ENCODE data around the gene VAT1L. TPM values are rescaled to one million over a fixed set of nuclear protein-coding genes. Genes with fewer than 3 reads are reported as not detected.

Gene VAT1L
- total and polyA plus RNA-seq, 10 of the 15 experiments (the other 5 are each of a cell fraction or from before 2014, with no cell fraction given): 0.06 to 0.18 (median 0.10) TPM; not detected in 5

DNA sequence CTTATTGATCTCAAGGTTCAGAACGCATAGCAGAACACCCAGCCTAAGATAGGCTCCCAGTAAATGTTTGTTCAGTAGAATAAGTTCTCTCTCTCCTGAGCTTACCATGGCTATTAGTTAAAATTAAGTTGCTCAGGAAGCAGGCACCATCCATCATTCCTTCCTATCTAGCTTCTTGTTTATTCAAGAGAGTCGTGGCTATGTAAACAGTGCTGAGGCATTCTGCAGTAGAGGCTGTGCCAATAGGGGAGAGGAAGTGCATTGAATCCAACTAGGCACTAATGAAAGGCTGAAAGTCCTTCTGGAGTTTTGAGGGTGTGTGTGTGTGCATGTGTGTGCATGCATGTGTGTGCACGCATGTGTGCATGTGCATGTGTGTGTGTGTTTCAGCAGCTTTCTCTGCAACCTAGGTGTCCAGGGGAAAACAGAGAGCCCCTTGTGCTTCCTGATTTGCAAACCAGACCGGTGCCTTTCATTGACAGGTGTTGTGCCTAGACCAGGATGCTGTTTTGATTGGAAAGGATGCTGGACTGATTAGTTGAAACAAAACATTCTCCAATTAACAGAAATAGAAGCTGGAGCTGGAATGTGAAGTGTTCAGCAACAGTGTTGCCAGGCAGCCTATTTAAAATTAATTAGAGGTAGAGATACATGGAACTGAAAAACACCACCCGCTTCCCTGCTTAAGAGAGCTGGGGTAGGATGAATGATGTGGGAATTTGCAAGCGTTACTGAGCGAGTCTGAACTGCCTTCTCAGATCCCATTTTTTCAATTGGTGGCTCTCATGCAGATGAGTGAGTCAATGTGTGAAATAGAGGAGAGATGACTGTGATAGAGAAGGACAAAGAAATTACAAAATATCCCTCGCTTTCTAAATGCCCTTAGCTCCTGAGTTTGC is 130.7 kb downstream of the VAT1L start:
- 33% methylated on average over 8 of the region's 8 CpGs for WGBS (ENCODE audit: insufficient coverage, insufficient replicate concordance, low lambda C conversion rate, missing lambda C conversion rate)
- Histone ChIP-seq H3K9ac (ENCODE audit: control insufficient read depth, insufficient read depth, low read length) (no peak overlapping the region), H4K20me1 (ENCODE audit: control insufficient read depth, insufficient read depth) (no peaks in the 10 kb centered on the region), H3K36me3 (ENCODE audit: control insufficient read depth in 2 of 2, insufficient read depth in 2 of 2, low read length in 1 of 2) (no peaks in the 10 kb centered on the region), H2AFZ (ENCODE audit: control insufficient read depth, low read depth, low read length) (no peak overlapping the region), H3K4me1 (ENCODE audit: control insufficient read depth, insufficient read depth, low read length) (no peaks in the 10 kb centered on the region), H3K4me3 (no peak overlapping the region), H3K79me2 (ENCODE audit: control insufficient read depth, insufficient read depth, low read length) (no peaks in the 10 kb centered on the region), H3K9me3 (replicated peaks; ENCODE audit: control insufficient read depth, insufficient read depth, low read length) (no peaks in the 10 kb centered on the region), H3K27ac (ENCODE audit: control insufficient read depth, insufficient read depth) (no peak overlapping the region), H3K4me2 (ENCODE audit: control insufficient read depth, insufficient read depth) (no peak overlapping the region), H3K27me3 (replicated peaks in 1 of 2; ENCODE audit: control insufficient read depth in 2 of 2, insufficient read depth in 2 of 2, low read length in 1 of 2) (peaks cover 0 to 3% of the 10 kb centered on the region in 2 experiments; a peak in 1 of 4 replicates)
- TF ChIP-seq EP300 (IDR thresholded peaks at IDR 0.05; ENCODE audit: borderline replicate concordance in 1 of 2, control insufficient read depth in 1 of 2, low read depth in 2 of 2, low read length in 2 of 2) (no peak), SRF (IDR thresholded peaks at IDR 0.05; ENCODE audit: low read depth in 2 of 2, low read length in 2 of 2) (no peak), ZBED1 (IDR thresholded peaks at IDR 0.05; ENCODE audit: borderline replicate concordance) (no peak), TAF1 (IDR thresholded peaks at IDR 0.05; ENCODE audit: borderline replicate concordance, low read depth, low read length) (no peak), DPF2 (IDR thresholded peaks at IDR 0.05) (no peak), YBX1 (IDR thresholded peaks at IDR 0.05) (no peak), SMAD5 (IDR thresholded peaks at IDR 0.05; ENCODE audit: low read depth) (no peak)
- TF ChIP-seq, protein P1, sequence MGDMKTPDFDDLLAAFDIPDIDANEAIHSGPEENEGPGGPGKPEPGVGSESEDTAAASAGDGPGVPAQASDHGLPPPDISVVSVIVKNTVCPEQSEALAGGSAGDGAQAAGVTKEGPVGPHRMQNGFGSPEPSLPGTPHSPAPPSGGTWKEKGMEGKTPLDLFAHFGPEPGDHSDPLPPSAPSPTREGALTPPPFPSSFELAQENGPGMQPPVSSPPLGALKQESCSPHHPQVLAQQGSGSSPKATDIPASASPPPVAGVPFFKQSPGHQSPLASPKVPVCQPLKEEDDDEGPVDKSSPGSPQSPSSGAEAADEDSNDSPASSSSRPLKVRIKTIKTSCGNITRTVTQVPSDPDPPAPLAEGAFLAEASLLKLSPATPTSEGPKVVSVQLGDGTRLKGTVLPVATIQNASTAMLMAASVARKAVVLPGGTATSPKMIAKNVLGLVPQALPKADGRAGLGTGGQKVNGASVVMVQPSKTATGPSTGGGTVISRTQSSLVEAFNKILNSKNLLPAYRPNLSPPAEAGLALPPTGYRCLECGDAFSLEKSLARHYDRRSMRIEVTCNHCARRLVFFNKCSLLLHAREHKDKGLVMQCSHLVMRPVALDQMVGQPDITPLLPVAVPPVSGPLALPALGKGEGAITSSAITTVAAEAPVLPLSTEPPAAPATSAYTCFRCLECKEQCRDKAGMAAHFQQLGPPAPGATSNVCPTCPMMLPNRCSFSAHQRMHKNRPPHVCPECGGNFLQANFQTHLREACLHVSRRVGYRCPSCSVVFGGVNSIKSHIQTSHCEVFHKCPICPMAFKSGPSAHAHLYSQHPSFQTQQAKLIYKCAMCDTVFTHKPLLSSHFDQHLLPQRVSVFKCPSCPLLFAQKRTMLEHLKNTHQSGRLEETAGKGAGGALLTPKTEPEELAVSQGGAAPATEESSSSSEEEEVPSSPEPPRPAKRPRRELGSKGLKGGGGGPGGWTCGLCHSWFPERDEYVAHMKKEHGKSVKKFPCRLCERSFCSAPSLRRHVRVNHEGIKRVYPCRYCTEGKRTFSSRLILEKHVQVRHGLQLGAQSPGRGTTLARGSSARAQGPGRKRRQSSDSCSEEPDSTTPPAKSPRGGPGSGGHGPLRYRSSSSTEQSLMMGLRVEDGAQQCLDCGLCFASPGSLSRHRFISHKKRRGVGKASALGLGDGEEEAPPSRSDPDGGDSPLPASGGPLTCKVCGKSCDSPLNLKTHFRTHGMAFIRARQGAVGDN (IDR thresholded peaks at IDR 0.05): no peak
- TF ChIP-seq, protein P2, sequence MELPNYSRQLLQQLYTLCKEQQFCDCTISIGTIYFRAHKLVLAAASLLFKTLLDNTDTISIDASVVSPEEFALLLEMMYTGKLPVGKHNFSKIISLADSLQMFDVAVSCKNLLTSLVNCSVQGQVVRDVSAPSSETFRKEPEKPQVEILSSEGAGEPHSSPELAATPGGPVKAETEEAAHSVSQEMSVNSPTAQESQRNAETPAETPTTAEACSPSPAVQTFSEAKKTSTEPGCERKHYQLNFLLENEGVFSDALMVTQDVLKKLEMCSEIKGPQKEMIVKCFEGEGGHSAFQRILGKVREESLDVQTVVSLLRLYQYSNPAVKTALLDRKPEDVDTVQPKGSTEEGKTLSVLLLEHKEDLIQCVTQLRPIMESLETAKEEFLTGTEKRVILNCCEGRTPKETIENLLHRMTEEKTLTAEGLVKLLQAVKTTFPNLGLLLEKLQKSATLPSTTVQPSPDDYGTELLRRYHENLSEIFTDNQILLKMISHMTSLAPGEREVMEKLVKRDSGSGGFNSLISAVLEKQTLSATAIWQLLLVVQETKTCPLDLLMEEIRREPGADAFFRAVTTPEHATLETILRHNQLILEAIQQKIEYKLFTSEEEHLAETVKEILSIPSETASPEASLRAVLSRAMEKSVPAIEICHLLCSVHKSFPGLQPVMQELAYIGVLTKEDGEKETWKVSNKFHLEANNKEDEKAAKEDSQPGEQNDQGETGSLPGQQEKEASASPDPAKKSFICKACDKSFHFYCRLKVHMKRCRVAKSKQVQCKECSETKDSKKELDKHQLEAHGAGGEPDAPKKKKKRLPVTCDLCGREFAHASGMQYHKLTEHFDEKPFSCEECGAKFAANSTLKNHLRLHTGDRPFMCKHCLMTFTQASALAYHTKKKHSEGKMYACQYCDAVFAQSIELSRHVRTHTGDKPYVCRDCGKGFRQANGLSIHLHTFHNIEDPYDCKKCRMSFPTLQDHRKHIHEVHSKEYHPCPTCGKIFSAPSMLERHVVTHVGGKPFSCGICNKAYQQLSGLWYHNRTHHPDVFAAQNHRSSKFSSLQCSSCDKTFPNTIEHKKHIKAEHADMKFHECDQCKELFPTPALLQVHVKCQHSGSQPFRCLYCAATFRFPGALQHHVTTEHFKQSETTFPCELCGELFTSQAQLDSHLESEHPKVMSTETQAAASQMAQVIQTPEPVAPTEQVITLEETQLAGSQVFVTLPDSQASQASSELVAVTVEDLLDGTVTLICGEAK (IDR thresholded peaks at IDR 0.05; ENCODE audit: borderline replicate concordance): no peak
- SMC1A ChIA-PET (ENCODE audit: uncharacterized antibody, unreplicated experiment): no interaction called here
- DNase-seq (ENCODE audit: low read depth, low spot score): no peak
- FAIRE-seq: no peak
- no peak for ATAC-seq
- intact Hi-C loops (cut with micrococcal nuclease; ENCODE audit: unreplicated experiment) (no loop called here), in situ Hi-C loops (cut with MboI) (no loop called here)
- BruUV-seq (replicated peaks): no TSS peak
- RAD21 ChIA-PET (ENCODE audit: unreplicated experiment): no interaction called here
- POLR2A ChIA-PET: interaction anchor here (1.2 kb wide), 1 partner anchor 12 kb away, joined by 3 read pairs; no protein-coding TSS in a partner anchor
- CTCF ChIA-PET: no interaction called here
